Ovary (tissue), 3 donors: ENCODE measurements around the gene RGL3.

Experiments
- EP300 ChIP-seq: sonication (generic); formaldehyde crosslinking; IDR thresholded peaks from one replicate; pipeline ENCODE4 v1.6.1; 2017; ENCODE audit warnings: antibody characterized with exemption
- POLR2A ChIP-seq: fragments of 450-650 bp; IDR thresholded peaks from one replicate; pipeline ENCODE4 v1.6.1; 2017; ENCODE audit warnings: antibody characterized with exemption, mild to moderate bottlenecking, moderate library complexity
- TF ChIP-seq, protein P1 (sequence below), 3 donors: fragments of 450-650 bp in 2 of 3; fragments of 200-600 bp in 1 of 3; IDR thresholded peaks; one replicate each; pipeline versions ENCODE4 v1.5.1 to v1.8.0; 2016 to 2022; ENCODE audit warnings: antibody characterized with exemption in 3 of 3, mild to moderate bottlenecking in 1 of 3
- donor health status: DM: no; HTN: no; CAD: no.

DNA sequence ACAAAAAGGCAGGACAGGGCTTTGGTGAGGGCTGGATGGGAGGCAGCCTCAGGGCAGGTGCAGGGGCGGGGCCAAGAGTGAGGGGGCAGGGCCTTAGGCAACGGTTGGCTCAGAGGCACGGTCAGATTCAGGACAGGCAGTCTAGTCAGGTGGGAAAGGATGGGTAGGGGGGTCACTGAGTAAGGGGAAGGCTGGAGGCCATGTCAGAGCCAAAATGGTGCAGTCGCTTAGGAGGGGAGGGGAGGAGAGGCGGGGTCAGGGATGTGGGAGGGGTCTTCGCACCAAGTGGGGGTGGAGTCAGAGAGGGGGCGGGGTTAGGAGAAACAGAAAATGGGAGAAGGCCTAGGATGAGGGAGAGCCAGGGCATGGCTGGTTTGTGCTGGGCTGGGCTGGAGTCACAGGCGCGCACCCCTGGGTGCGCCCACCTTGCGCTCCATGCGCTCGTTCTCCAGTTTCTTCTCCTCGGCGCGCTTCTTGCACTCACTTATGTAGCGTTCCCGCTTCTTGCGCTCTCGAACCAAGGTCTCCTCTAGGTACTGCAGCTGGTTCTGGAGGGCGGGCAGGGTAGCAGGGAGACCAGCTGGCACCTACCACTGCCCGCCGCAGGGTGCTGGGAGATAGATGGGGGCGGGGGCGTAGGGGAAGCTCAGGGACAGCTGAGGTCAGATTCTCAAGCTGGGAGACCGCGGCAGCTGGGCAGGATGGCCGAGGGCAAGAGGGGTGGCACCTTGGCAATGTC, 6.8 kb upstream of the RGL3 start:
- TF ChIP-seq, protein P1, sequence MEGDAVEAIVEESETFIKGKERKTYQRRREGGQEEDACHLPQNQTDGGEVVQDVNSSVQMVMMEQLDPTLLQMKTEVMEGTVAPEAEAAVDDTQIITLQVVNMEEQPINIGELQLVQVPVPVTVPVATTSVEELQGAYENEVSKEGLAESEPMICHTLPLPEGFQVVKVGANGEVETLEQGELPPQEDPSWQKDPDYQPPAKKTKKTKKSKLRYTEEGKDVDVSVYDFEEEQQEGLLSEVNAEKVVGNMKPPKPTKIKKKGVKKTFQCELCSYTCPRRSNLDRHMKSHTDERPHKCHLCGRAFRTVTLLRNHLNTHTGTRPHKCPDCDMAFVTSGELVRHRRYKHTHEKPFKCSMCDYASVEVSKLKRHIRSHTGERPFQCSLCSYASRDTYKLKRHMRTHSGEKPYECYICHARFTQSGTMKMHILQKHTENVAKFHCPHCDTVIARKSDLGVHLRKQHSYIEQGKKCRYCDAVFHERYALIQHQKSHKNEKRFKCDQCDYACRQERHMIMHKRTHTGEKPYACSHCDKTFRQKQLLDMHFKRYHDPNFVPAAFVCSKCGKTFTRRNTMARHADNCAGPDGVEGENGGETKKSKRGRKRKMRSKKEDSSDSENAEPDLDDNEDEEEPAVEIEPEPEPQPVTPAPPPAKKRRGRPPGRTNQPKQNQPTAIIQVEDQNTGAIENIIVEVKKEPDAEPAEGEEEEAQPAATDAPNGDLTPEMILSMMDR (IDR thresholded peaks at IDR 0.05), result no peak
- TF ChIP-seq EP300 (no peak), POLR2A (no peak)
